Keratinocyte (primary cell): ENCODE measurements around the gene GNB3. TPM values are rescaled to one million over a fixed set of nuclear protein-coding genes. Genes with fewer than 3 reads are reported as not detected.

Source experiments
- DNase-seq: peaks from one replicate; pipeline ENCODE4 v3.0.0-alpha.2; 2011; ENCODE audit warnings: low read depth, missing footprints, low spot score
- FAIRE-seq: peaks from 2 replicates; lab custom pipeline; 2011; peaks lifted over from hg19 to GRCh38; lab: Jason Lieb, UNC
- H2AFZ ChIP-seq: 2 replicates; pipeline ENCODE4 v1.6.0; 2012; ENCODE audit warnings: low read length, control low read depth, inconsistent platforms; ENCODE audit not compliant: control insufficient read depth
- H3K27ac ChIP-seq: 2 replicates; pipeline ENCODE4 v1.5.1; 2011; ENCODE audit warnings: low read length; ENCODE audit not compliant: control insufficient read depth, insufficient read depth
- H3K27me3 ChIP-seq: 3 replicates; pipeline ENCODE4 v1.6.0; 2011; ENCODE audit warnings: low read length; ENCODE audit not compliant: control insufficient read depth, insufficient read depth; ENCODE audit errors: extremely low read depth
- H3K36me3 ChIP-seq, 2 experiments: 2 replicates in 1 of 2; 3 replicates in 1 of 2; pipeline ENCODE4 v1.5.1; 2011; ENCODE audit warnings: low read length in 2 of 2, mild to moderate bottlenecking in 1 of 2; ENCODE audit not compliant: control insufficient read depth in 2 of 2, insufficient read depth in 2 of 2; ENCODE audit errors: extremely low read depth in 1 of 2
- H3K4me1 ChIP-seq: 3 replicates; pipeline ENCODE4 v1.5.1; 2011; ENCODE audit warnings: low read length; ENCODE audit not compliant: control insufficient read depth, insufficient read depth; ENCODE audit errors: extremely low read depth
- H3K4me2 ChIP-seq: 3 replicates; pipeline ENCODE4 v1.6.0; 2011; ENCODE audit warnings: low read depth, low read length; ENCODE audit not compliant: control insufficient read depth, insufficient read depth; ENCODE audit errors: extremely low read depth
- H3K4me3 ChIP-seq, 3 experiments: fragments of 200-600 bp in 1 of 3; sonication (generic) in 1 of 3; 2 replicates in 2 of 3; 3 replicates in 1 of 3; pipeline ENCODE4 v1.5.1; 2011 to 2016; ENCODE audit warnings: low read length in 3 of 3, mild to moderate bottlenecking in 3 of 3, control low read depth in 2 of 3, inconsistent platforms in 1 of 3, low read depth in 1 of 3, mixed read lengths in 1 of 3, mixed run types in 1 of 3, moderate library complexity in 1 of 3; ENCODE audit not compliant: control insufficient read depth in 2 of 3, insufficient read depth in 2 of 3; ENCODE audit errors: extremely low read depth in 1 of 3
- H3K79me2 ChIP-seq: 2 replicates; pipeline ENCODE4 v1.6.0; 2012; ENCODE audit warnings: low read length; ENCODE audit not compliant: control insufficient read depth, insufficient read depth
- H3K9ac ChIP-seq: 3 replicates; pipeline ENCODE4 v1.6.0; 2011; ENCODE audit warnings: low read length; ENCODE audit not compliant: control insufficient read depth, insufficient read depth; ENCODE audit errors: extremely low read depth
- H3K9me1 ChIP-seq: 3 replicates; pipeline ENCODE4 v1.6.0; 2011; ENCODE audit warnings: low read length; ENCODE audit not compliant: control insufficient read depth, insufficient read depth; ENCODE audit errors: extremely low read depth
- H3K9me3 ChIP-seq: 2 replicates; pipeline ENCODE4 v1.5.1; 2012; ENCODE audit warnings: low read depth, low read length; ENCODE audit not compliant: control insufficient read depth
- H4K20me1 ChIP-seq: 3 replicates; pipeline ENCODE4 v1.6.0; 2011; ENCODE audit warnings: low read length; ENCODE audit not compliant: control insufficient read depth, insufficient read depth; ENCODE audit errors: extremely low read depth
- EZH2 ChIP-seq: IDR thresholded peaks from one replicate; pipeline ENCODE4 v1.6.1; 2012; ENCODE audit warnings: inconsistent platforms, mild to moderate bottlenecking, low read length, moderate library complexity
- dilution Hi-C: fragments of 300-500 bp; cut with MboI; formaldehyde crosslinking; loops from one replicate; pipeline ENCODE4 v1.7.0; 2020; ENCODE audit warnings: low sequenced_read_pairs; ENCODE audit not compliant: extremely low pct_ligation_motif_present
- polyA plus RNA-seq, 5 experiments: library from polyadenylated mRNA; depleted of rRNA in 3 of 5; stranded (reverse) in 3 of 5; stranded (forward) in 1 of 5; unstranded in 1 of 5; fragments of >200 nt; gene quantifications; 1 replicate in 1 of 5; 2 replicates in 3 of 5; 3 replicates in 1 of 5; pipeline versions ENCODE4 v1.2.1 to v1.2.3, GENCODE V29; 2011 to 2012; ENCODE audit warnings: missing spikeins in 2 of 5, low read depth in 1 of 5, low replicate concordance in 1 of 5
- TF ChIP-seq, protein P1 (sequence below), 3 experiments: IDR thresholded peaks in 1 of 3; conservative IDR thresholded peaks in 1 of 3; optimal IDR thresholded peaks in 1 of 3; 2 replicates in 2 of 3; 3 replicates in 1 of 3; pipeline versions ENCODE3 to v1.5.1; 2011; ENCODE audit warnings: low read length in 3 of 3, mild to moderate bottlenecking in 3 of 3, moderate library complexity in 2 of 3, control low read depth in 1 of 3, inconsistent platforms in 1 of 3; ENCODE audit not compliant: insufficient read depth in 2 of 3; ENCODE audit errors: extremely low read depth in 1 of 3

Gene GNB3
- polyA plus RNA-seq, 1 donor (not counting 4 experiments of a cell fraction or from before 2014, with no cell fraction given) = 0.80 TPM

- no peak for TF ChIP-seq EZH2
- H3K9ac ChIP-seq = no peak overlapping the region
- H2AFZ ChIP-seq = no peak overlapping the region
- no peaks in the 10 kb centered on the region for H4K20me1 ChIP-seq
- no peaks in the 10 kb centered on the region for H3K9me1 ChIP-seq
- no peaks in the 10 kb centered on the region for H3K36me3 ChIP-seq
- no peaks in the 10 kb centered on the region for H3K9me3 ChIP-seq
- FAIRE-seq (no peak), DNase-seq (no peak)
- dilution Hi-C loops = no loop called here
- H3K79me2 ChIP-seq = no peaks in the 10 kb centered on the region
- H3K4me1 ChIP-seq = no peaks in the 10 kb centered on the region
- H3K27ac ChIP-seq = no peak overlapping the region
- no peak overlapping the region for H3K4me3 ChIP-seq
- H3K4me2 ChIP-seq = no peak overlapping the region
- no peaks in the 10 kb centered on the region for H3K27me3 ChIP-seq
Measured at GRCh38 chr12:6883252-6883651, 42.5 kb downstream of the GNB3 start.

GRCh38 chr12:6883683-6884082 lies 43.0 kb downstream of the GNB3 start:
- dilution Hi-C loops = no loop called here
- H3K9ac ChIP-seq = no peak overlapping the region
- H4K20me1 ChIP-seq = no peaks in the 10 kb centered on the region
- H3K9me3 ChIP-seq = no peaks in the 10 kb centered on the region
- no peak for FAIRE-seq
- TF ChIP-seq EZH2 = no peak
- TF ChIP-seq, protein P1, sequence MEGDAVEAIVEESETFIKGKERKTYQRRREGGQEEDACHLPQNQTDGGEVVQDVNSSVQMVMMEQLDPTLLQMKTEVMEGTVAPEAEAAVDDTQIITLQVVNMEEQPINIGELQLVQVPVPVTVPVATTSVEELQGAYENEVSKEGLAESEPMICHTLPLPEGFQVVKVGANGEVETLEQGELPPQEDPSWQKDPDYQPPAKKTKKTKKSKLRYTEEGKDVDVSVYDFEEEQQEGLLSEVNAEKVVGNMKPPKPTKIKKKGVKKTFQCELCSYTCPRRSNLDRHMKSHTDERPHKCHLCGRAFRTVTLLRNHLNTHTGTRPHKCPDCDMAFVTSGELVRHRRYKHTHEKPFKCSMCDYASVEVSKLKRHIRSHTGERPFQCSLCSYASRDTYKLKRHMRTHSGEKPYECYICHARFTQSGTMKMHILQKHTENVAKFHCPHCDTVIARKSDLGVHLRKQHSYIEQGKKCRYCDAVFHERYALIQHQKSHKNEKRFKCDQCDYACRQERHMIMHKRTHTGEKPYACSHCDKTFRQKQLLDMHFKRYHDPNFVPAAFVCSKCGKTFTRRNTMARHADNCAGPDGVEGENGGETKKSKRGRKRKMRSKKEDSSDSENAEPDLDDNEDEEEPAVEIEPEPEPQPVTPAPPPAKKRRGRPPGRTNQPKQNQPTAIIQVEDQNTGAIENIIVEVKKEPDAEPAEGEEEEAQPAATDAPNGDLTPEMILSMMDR (optimal IDR thresholded peaks at IDR 0.05 in 1 of 3, IDR thresholded peaks at IDR 0.05 in 1 of 3, conservative IDR thresholded peaks at IDR 0.05 in 1 of 3; ENCODE audit: extremely low read depth in 1 of 3, insufficient read depth in 2 of 3, low read length in 3 of 3) = no peak
- H3K9me1 ChIP-seq = no peaks in the 10 kb centered on the region
- H3K36me3 ChIP-seq = no peaks in the 10 kb centered on the region
- H2AFZ ChIP-seq = no peak overlapping the region
- no peaks in the 10 kb centered on the region for H3K4me1 ChIP-seq
- no peak overlapping the region for H3K4me3 ChIP-seq
- H3K4me2 ChIP-seq = no peak overlapping the region
- DNase-seq = no peak
- H3K27me3 ChIP-seq = no peaks in the 10 kb centered on the region
- no peaks in the 10 kb centered on the region for H3K79me2 ChIP-seq
- no peak overlapping the region for H3K27ac ChIP-seq

DNA sequence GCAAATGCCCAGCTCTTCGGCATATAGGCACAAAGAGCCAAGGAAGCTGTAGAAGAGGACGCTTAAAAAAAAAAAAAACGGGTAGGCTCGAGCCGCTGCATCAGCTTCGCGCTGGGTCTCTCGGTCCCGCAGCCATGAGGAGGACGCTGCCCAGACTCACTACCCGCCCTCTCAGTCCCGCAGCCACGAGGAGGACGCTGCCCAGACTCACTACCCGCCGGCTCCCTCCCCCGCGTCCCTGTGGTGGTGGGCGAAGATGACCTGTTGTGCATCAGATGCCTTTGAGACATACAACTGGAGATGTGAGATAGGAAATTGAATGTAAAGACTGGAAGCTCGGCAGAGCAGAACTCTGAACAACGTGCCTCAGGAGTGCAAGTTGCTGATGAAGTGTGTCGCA lies 43.8 kb downstream of the GNB3 start:
- dilution Hi-C loops = no loop called here
- Histone ChIP-seq H3K9me3 (no peaks in the 10 kb centered on the region), H3K9me1 (no peaks in the 10 kb centered on the region), H3K4me3 (no peak overlapping the region), H3K9ac (no peak overlapping the region), H3K79me2 (no peaks in the 10 kb centered on the region), H3K27me3 (no peaks in the 10 kb centered on the region), H3K4me2 (no peak overlapping the region), H2AFZ (no peak overlapping the region), H4K20me1 (no peaks in the 10 kb centered on the region), H3K36me3 (no peaks in the 10 kb centered on the region), H3K4me1 (no peaks in the 10 kb centered on the region), H3K27ac (no peak overlapping the region)
- DNase-seq = no peak
- TF ChIP-seq, protein P1 (optimal IDR thresholded peaks at IDR 0.05 in 1 of 3, IDR thresholded peaks at IDR 0.05 in 1 of 3, conservative IDR thresholded peaks at IDR 0.05 in 1 of 3; ENCODE audit: extremely low read depth in 1 of 3, insufficient read depth in 2 of 3, low read length in 3 of 3) = no peak
- TF ChIP-seq EZH2 = no peak
- FAIRE-seq = no peak
